Astrocyte of the spinal cord (primary cell): ENCODE data around the gene PLPP4.

ENCODE experiments used
- DNase-seq: peaks from one replicate; pipeline ENCODE4 v3.0.0; 2011; ENCODE audit warnings: low read depth, low spot score
- H3K4me3 ChIP-seq: 2 replicates; pipeline ENCODE4 v1.5.1; 2011; ENCODE audit warnings: low read depth, mild to moderate bottlenecking, low read length, moderate library complexity
- CTCF ChIP-seq: IDR thresholded peaks from 2 replicates; pipeline ENCODE4 v1.5.1; 2012; ENCODE audit warnings: low read depth, mild to moderate bottlenecking, low read length, inconsistent platforms
- in situ Hi-C: cut with HindIII; loops from 2 replicates; pipeline ENCODE4 v1.10.0; 2017; ENCODE audit warnings: low sequenced_read_pairs

Gene PLPP4

GRCh38 chr10:120605410-120605809, 148.4 kb downstream of the PLPP4 start:
- no peak overlapping the region for H3K4me3 ChIP-seq
- no peak for TF ChIP-seq CTCF
- DNase-seq, result no peak
- in situ Hi-C loops, result no loop called here

- no peak for DNase-seq
- H3K4me3 ChIP-seq, result no peak overlapping the region
- in situ Hi-C loops, result no loop called here
- no peak for TF ChIP-seq CTCF
Measured at GRCh38 chr10:120606051-120606764, 149.2 kb downstream of the PLPP4 start.

- H3K4me3 ChIP-seq, result no peak overlapping the region
- in situ Hi-C loops, result no loop called here
- peak; percentile 6 for TF ChIP-seq CTCF
- DNase-seq, result peak; percentile 93
Measured at GRCh38 chr10:120607016-120607709, 150.1 kb downstream of the PLPP4 start.

- no peak for TF ChIP-seq CTCF
- no peak overlapping the region for H3K4me3 ChIP-seq
- in situ Hi-C loops, result no loop called here
- peak; percentile 22 for DNase-seq
Measured at GRCh38 chr10:120607710-120608703, 151.0 kb downstream of the PLPP4 start.

GRCh38 chr10:120609006-120609405, 152.0 kb downstream of the PLPP4 start:
- no peak for DNase-seq
- TF ChIP-seq CTCF, result no peak
- H3K4me3 ChIP-seq, result no peak overlapping the region
- in situ Hi-C loops, result no loop called here

- in situ Hi-C loops, result no loop called here
- no peak for DNase-seq
- no peak for TF ChIP-seq CTCF
- no peak overlapping the region for H3K4me3 ChIP-seq
Measured at GRCh38 chr10:120610791-120611190, 153.8 kb downstream of the PLPP4 start.
